DOHH2 (cell line): Measurements from ENCODE around the gene GLB1L2.

ENCODE experiments used
- H3F3A ChIP-seq: fragments of 200-600 bp; sonication (generic), shearing (Covaris generic); 2 replicates; pipeline ENCODE4 v1.6.0; 2016; ENCODE audit warnings: antibody characterized with exemption, mild to moderate bottlenecking; ENCODE audit not compliant: control insufficient read depth, insufficient read depth
- H3K27ac ChIP-seq: fragments of 200-600 bp; sonication (generic); 2 replicates; pipeline ENCODE4 v1.5.1; 2014; ENCODE audit warnings: low read depth, mild to moderate bottlenecking, low read length, moderate library complexity
- H3K27me3 ChIP-seq: fragments of 200-600 bp; sonication (generic); 2 replicates; pipeline ENCODE4 v1.6.1; 2014; ENCODE audit warnings: mild to moderate bottlenecking, low read length, mixed read lengths; ENCODE audit not compliant: control insufficient read depth
- H3K36me3 ChIP-seq: fragments of 200-600 bp; sonication (generic); 2 replicates; pipeline ENCODE4 v1.6.1; 2014; ENCODE audit warnings: mild to moderate bottlenecking, low read length, moderate library complexity, mixed read lengths; ENCODE audit not compliant: control insufficient read depth
- H3K4me1 ChIP-seq: fragments of 200-600 bp; sonication (generic); 2 replicates; pipeline ENCODE4 v1.6.1; 2014; ENCODE audit warnings: mild to moderate bottlenecking, low read length, mixed read lengths; ENCODE audit not compliant: control insufficient read depth
- H3K4me2 ChIP-seq: fragments of 200-600 bp; sonication (generic); 2 replicates; pipeline ENCODE4 v1.6.0; 2014; ENCODE audit warnings: mild to moderate bottlenecking, low read length, moderate library complexity
- H3K4me3 ChIP-seq: fragments of 200-600 bp; sonication (generic); 2 replicates; pipeline ENCODE4 v1.5.1; 2014; ENCODE audit warnings: mild to moderate bottlenecking, low read length, mixed read lengths
- H3K79me2 ChIP-seq: fragments of 200-600 bp; sonication (generic); 2 replicates; pipeline ENCODE4 v1.6.1; 2014; ENCODE audit warnings: mild to moderate bottlenecking, low read length, mixed read lengths; ENCODE audit not compliant: control insufficient read depth
- H3K9me2 ChIP-seq: fragments of 200-600 bp; sonication (generic); replicated peaks from 2 replicates; pipeline ENCODE4 v1.6.1; 2014; ENCODE audit warnings: mild to moderate bottlenecking, low read length, mixed read lengths; ENCODE audit not compliant: control insufficient read depth
- H3K9me3 ChIP-seq: fragments of 200-600 bp; sonication (generic); 2 replicates; pipeline ENCODE4 v1.6.1; 2014; ENCODE audit warnings: antibody characterized with exemption, low read length, mixed read lengths; ENCODE audit not compliant: control insufficient read depth, insufficient read depth
- H4K20me1 ChIP-seq: fragments of 200-600 bp; sonication (generic); 2 replicates; pipeline ENCODE4 v1.6.0; 2014; ENCODE audit warnings: low read depth, mild to moderate bottlenecking, antibody characterized with exemption, low read length, moderate library complexity; ENCODE audit not compliant: control insufficient read depth, insufficient read depth
- EZH2phosphoT487 ChIP-seq: fragments of 200-600 bp; sonication (generic); IDR thresholded peaks from 2 replicates; pipeline ENCODE4 v1.6.1; 2017; ENCODE audit warnings: borderline replicate concordance, mild to moderate bottlenecking, antibody characterized with exemption, low read length, moderate library complexity, mixed read lengths
- TF ChIP-seq, protein P1 (sequence below): fragments of 200-600 bp; sonication (generic); IDR thresholded peaks from one replicate; pipeline ENCODE4 v1.5.1; 2014; ENCODE audit warnings: antibody characterized with exemption, mild to moderate bottlenecking, low read depth, low read length; ENCODE audit not compliant: poor library complexity, severe bottlenecking

The GLB1L2 gene

GRCh38 chr11:134423106-134423505 is 91.3 kb downstream of the GLB1L2 start:
- H3K27me3 ChIP-seq: peaks cover 6% of the 10 kb centered on the region; the same call in 1 of the 2 replicates
- H3K9me3 ChIP-seq: no peaks in the 10 kb centered on the region
- H3K4me2 ChIP-seq: no peak overlapping the region
- no peaks in the 10 kb centered on the region for H3K79me2 ChIP-seq
- no peak for TF ChIP-seq EZH2phosphoT487
- TF ChIP-seq, protein P1, sequence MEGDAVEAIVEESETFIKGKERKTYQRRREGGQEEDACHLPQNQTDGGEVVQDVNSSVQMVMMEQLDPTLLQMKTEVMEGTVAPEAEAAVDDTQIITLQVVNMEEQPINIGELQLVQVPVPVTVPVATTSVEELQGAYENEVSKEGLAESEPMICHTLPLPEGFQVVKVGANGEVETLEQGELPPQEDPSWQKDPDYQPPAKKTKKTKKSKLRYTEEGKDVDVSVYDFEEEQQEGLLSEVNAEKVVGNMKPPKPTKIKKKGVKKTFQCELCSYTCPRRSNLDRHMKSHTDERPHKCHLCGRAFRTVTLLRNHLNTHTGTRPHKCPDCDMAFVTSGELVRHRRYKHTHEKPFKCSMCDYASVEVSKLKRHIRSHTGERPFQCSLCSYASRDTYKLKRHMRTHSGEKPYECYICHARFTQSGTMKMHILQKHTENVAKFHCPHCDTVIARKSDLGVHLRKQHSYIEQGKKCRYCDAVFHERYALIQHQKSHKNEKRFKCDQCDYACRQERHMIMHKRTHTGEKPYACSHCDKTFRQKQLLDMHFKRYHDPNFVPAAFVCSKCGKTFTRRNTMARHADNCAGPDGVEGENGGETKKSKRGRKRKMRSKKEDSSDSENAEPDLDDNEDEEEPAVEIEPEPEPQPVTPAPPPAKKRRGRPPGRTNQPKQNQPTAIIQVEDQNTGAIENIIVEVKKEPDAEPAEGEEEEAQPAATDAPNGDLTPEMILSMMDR: no peak
- no peaks in the 10 kb centered on the region for H3F3A ChIP-seq
- no peaks in the 10 kb centered on the region for H4K20me1 ChIP-seq
- H3K4me1 ChIP-seq: no peaks in the 10 kb centered on the region
- no peak overlapping the region for H3K27ac ChIP-seq
- H3K36me3 ChIP-seq: no peaks in the 10 kb centered on the region
- no peak overlapping the region for H3K4me3 ChIP-seq
- H3K9me2 ChIP-seq: no peaks in the 10 kb centered on the region

DNA sequence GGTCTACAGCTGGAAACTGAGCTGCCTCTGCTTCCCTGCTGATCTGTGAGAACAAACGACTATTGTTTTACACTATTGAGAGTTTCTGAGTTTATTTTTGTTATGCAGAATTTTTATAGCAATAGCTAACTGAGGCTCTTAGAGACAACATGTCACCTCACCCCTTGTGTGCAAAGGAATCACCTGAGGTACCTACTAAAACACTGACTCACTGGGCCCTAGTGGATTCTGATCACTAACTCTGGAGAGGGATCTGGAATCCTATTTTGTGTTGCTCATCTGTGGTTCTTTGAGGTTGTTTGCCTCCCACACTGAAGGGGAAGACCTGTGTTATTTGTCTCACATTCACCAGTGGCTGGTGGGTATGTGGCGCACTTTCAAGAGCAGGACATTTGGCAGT is 93.6 kb downstream of the GLB1L2 start:
- Histone ChIP-seq H3F3A (no peaks in the 10 kb centered on the region), H3K36me3 (no peaks in the 10 kb centered on the region), H3K27ac (no peak overlapping the region), H3K27me3 (peaks cover 6% of the 10 kb centered on the region; the same call in 1 of the 2 replicates), H3K4me3 (no peak overlapping the region), H3K79me2 (no peaks in the 10 kb centered on the region), H3K9me3 (no peaks in the 10 kb centered on the region), H3K9me2 (no peaks in the 10 kb centered on the region), H3K4me1 (no peaks in the 10 kb centered on the region), H4K20me1 (no peaks in the 10 kb centered on the region), H3K4me2 (no peak overlapping the region)
- TF ChIP-seq, protein P1: no peak
- no peak for TF ChIP-seq EZH2phosphoT487
